ENCODE data around the gene MYADML2. TPM values are rescaled to one million over a fixed set of nuclear protein-coding genes. Genes with fewer than 3 reads are reported as not detected.

Gene MYADML2
- total RNA-seq, 2 experiments from 2014 or later: not detected

DNA sequence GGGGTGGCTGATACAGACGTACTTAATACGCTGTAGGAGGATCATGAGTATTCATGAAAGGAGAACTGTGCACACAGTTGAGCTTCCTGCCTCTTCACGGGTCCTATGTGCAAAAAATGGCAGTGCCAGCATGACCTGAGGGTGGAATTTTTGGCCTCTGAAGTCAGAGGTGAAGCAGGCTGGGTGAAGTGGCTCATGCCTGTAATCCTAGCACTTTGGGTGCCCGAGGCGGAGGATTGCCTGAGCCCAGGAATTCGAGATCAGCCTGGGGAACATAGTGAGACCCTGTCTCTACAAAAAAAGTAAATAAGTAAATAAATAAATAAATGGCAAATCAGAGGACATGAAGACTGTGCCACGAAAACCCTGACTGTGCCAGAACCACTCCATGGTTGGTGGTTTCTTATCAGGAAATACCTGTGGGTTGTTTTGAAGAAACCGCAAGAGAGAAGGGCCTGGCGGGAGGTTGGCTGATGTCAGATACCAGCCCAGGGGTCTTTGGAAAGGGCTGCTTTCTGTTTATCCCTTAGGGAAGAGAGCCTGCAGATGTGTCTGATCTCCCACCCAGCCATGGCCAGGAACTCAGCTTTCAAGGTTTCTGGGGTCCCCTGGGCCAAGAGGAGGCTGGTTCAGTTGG is 33.8 kb upstream of the MYADML2 start:
- ChIA-PET CTCF (interaction anchor here (1.2 to 2.7 kb wide), 3 partner anchors 21 to 41 kb away, joined by 4 to 9 read pairs (median 4); partner anchors contain the start of gene NOTUM), POLR2A (no interaction called here)

DNA sequence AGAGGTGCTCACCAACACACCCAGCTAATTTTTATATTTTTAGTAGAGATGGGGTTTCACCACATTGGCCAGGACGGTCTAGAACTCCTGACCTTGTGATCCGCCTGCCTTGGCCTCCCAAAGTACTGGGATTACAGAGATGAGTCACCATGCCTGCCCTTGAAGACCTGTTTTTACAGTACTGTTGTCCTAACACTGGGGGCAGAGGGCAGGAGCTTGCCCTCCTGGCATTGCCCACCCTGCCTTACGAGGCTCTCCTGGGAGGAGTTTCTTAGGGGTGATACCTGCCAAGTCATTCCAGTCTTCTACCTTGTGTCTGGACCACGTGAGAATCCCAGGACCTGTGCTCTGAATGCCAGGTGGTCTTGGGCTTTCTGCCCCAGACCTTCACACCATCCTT is 33.1 kb upstream of the MYADML2 start:
- ChIA-PET POLR2A (no interaction called here), CTCF (interaction anchor here (1.2 to 2.7 kb wide), 3 partner anchors 20 to 41 kb away, joined by 4 to 9 read pairs (median 4); partner anchors contain the start of gene NOTUM)

DNA sequence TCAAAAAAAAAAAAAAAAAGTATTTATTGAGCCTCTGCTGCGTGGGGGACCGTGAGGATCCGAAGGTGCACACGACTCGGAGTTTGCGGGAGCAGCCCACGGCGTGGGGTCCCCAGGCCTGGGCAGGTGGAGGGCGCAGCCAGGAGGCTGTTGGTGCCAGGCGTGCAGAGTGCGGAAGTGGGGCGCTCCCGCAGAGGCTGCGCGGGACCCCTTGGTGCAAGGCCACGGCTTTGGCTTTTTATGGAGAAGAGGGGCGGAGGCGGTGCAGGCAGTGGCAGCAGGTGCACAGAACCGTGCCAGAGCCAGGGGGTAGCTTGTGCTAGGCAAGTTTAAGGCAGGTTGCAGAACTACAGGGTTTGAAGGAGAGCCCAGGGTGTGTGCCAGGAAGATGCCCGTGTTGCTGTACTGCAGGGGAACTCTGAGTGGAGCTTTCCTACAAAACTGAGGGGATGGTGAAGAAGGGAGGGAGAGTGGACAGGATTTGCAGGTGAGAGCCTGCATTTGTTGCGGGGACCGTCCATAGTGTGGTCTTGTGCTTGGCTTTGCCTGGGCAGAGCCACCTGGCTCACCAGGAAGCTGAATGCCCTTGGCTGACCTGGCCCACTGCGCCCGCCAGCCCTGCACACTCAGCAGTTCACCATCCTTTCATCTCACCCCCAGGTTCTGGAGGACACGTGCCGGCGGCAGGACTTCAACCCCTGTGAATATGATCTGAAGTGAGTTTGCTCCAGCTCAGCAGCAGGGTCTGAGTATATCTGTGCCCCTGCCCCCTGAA is 31.7 kb upstream of the MYADML2 start:
- ChIA-PET POLR2A (interaction anchor here (0.5 kb wide), 1 partner anchor 91 kb away, joined by 9 read pairs; no protein-coding TSS in a partner anchor), CTCF (interaction anchor here (0.6 to 2.7 kb wide), 3 partner anchors 18 to 119 kb away, joined by 3 to 9 read pairs (median 3); partner anchors contain the start of gene NOTUM)

DNA sequence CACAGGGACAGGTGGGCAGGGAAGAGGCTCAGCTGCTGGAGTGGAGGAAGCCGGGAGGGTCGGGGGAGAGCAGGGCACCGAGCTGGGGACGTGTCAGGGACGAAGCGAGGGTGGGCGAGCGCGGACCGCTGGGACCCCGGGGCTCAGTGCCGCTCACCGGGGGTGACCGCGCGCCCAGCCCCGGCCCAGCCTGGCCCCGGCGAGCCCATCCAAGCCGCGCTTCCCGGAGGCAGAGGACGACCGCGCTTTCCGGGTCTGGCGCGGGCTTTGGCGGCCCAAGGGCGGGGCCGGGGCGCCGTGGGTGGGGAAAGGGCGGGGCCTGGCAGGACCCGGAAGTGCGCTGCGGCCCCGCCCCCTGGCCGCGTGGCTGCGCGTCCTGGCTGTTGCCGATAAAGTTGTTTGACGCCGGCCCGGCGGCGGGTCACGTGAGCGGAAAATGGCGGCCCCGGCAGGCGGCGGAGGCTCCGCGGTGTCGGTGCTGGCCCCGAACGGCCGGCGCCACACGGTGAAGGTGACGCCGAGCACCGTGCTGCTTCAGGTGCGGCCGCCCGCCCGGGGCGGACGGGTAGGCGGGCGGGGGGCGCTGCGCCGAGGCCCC is 30.3 kb upstream of the MYADML2 start, which contains the start of gene ASPSCR1:
ASPSCR1 (plus strand) TSS at position 419 of the 598 bp plus-strand sequence; CDS start at position 437, 18 bp downstream.
- CTCF ChIA-PET: interaction anchor here (1.1 to 3.3 kb wide), 2 partner anchors 17 to 44 kb away, joined by 5 to 16 read pairs; partner anchors contain the start of gene NOTUM
- POLR2A ChIA-PET: interaction anchor here (0.9 to 1.8 kb wide), 4 partner anchors 10 to 53 kb away, joined by 3 to 11 read pairs (median 4); no protein-coding TSS in a partner anchor

- ChIA-PET POLR2A (interaction anchor here (0.9 to 1.8 kb wide), 4 partner anchors 9 to 54 kb away, joined by 3 to 11 read pairs (median 4); no protein-coding TSS in a partner anchor), CTCF (interaction anchor here (1.1 to 3.3 kb wide), 2 partner anchors 17 to 45 kb away, joined by 5 to 16 read pairs; partner anchors contain the start of gene NOTUM)
Observed at GRCh38 chr17:81976332-81977210, 29.5 kb upstream of the MYADML2 start.

- CTCF ChIA-PET: no interaction called here
Observed at GRCh38 chr17:81973432-81973831, 26.4 kb upstream of the MYADML2 start.

DNA sequence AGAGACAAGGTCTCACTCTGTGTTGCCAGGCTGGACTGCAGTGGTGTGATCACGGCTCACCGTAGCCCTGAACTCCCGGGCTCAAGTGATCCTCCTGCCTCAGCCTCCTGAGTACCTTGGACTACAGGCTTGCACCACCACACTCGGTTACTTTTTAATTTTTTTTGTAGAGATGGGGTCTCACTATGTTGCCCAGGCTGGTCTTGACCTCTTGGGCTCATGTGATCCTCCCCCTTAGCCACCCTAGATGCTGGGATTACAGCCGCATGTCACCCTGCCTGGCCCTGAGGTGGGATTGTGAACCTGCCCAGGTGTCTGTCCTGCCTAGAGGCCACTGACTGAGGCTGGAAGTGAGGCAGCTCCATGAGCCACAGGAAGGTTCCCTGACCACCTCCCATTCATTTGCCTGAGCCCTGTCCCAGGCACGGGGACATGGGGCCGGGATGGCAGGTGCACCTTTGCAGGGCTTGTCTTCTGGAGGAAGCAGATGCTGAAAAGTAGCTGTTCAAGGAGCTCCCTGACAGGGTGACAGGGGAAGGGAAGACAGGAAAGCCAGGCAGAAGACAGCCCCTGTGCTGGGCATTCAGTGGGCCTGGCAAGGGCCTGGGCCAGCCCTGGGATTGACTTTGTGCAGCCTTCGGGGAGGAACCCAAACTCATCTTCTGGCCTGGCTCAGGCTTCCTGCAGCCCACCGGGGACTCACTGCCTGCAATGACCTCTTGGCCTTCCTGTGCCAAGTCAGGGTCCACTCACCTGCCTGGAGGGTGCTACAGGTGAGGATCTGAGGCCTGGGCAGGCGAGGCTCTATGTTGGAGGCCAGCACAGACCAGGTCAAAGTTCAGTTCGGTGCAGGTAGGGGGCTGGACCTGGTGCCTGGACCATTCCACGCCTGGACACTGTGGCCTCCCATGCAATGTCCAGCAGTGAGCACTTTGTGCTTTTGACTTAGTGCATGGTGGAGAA is 22.1 kb upstream of the MYADML2 start:
- CTCF ChIA-PET: interaction anchor here (0.7 to 2.3 kb wide), 2 partner anchors 9 to 232 kb away, joined by 3 to 8 read pairs; partner anchors contain the start of gene NOTUM
- POLR2A ChIA-PET: interaction anchor here (0.7 kb wide), 1 partner anchor 130 kb away, joined by 5 read pairs; no protein-coding TSS in a partner anchor

More at GRCh38 chr17:81973432-81973831, 26.4 kb upstream of the MYADML2 start:
- POLR2A ChIA-PET: no interaction called here

DNA sequence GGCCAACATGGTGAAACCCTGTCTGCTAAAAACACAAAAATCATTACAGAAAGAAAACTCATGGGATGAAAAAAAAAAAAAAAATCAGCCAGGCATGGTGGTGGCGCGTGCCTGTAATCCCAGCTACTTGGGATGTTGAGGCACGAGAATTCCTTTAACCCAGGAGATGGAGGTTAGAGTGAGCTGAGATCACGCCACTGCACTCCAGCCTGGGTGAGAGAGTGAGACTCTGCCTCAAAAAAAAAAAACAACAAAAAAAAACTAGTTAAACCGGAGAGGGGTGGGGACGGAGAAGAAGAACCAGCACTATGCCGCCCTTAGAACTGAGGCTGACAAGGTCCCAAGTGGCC is 21.3 kb upstream of the MYADML2 start:
- POLR2A ChIA-PET: interaction anchor here (0.7 to 1.5 kb wide), 3 partner anchors 8 to 131 kb away, joined by 3 to 11 read pairs (median 5); partner anchors contain the start of gene ASPSCR1
- CTCF ChIA-PET: interaction anchor here (0.6 to 2.3 kb wide), 4 partner anchors 8 to 318 kb away, joined by 3 to 8 read pairs (median 5); partner anchors contain the start of genes CENPX and NOTUM

GRCh38 chr17:81967533-81968395 is 20.7 kb upstream of the MYADML2 start:
- ChIA-PET CTCF (interaction anchor here (0.6 to 2.3 kb wide), 4 partner anchors 8 to 317 kb away, joined by 4 to 8 read pairs (median 7); partner anchors contain the start of genes CENPX and NOTUM), POLR2A (interaction anchor here (0.7 to 1.5 kb wide), 4 partner anchors 9 to 132 kb away, joined by 3 to 11 read pairs (median 4); partner anchors contain the start of genes ASPSCR1 and CENPX)

- POLR2A ChIA-PET: interaction anchor here (1.1 to 1.5 kb wide), 2 partner anchors 10 to 55 kb away, joined by 3 to 11 read pairs; partner anchors contain the start of genes ASPSCR1 and CENPX
- CTCF ChIA-PET: interaction anchor here (1.1 to 2.3 kb wide), 3 partner anchors 7 to 55 kb away, joined by 6 to 8 read pairs (median 8); partner anchors contain the start of genes CENPX and NOTUM
Observed at GRCh38 chr17:81967244-81967532, 20.2 kb upstream of the MYADML2 start.

GRCh38 chr17:81966343-81967243 is 19.6 kb upstream of the MYADML2 start:
- ChIA-PET POLR2A (interaction anchor here (1.1 to 1.5 kb wide), 2 partner anchors 10 to 56 kb away, joined by 3 to 11 read pairs; partner anchors contain the start of genes ASPSCR1 and CENPX), CTCF (interaction anchor here (1.0 to 2.3 kb wide), 3 partner anchors 7 to 55 kb away, joined by 3 to 8 read pairs (median 8); partner anchors contain the start of gene NOTUM)

GRCh38 chr17:81964081-81964849 is 17.2 kb upstream of the MYADML2 start:
- ChIA-PET POLR2A (no interaction called here), CTCF (interaction anchor here (0.7 kb wide), 1 partner anchor 74 kb away, joined by 5 read pairs; the partner anchor contains the start of gene DCXR)

DNA sequence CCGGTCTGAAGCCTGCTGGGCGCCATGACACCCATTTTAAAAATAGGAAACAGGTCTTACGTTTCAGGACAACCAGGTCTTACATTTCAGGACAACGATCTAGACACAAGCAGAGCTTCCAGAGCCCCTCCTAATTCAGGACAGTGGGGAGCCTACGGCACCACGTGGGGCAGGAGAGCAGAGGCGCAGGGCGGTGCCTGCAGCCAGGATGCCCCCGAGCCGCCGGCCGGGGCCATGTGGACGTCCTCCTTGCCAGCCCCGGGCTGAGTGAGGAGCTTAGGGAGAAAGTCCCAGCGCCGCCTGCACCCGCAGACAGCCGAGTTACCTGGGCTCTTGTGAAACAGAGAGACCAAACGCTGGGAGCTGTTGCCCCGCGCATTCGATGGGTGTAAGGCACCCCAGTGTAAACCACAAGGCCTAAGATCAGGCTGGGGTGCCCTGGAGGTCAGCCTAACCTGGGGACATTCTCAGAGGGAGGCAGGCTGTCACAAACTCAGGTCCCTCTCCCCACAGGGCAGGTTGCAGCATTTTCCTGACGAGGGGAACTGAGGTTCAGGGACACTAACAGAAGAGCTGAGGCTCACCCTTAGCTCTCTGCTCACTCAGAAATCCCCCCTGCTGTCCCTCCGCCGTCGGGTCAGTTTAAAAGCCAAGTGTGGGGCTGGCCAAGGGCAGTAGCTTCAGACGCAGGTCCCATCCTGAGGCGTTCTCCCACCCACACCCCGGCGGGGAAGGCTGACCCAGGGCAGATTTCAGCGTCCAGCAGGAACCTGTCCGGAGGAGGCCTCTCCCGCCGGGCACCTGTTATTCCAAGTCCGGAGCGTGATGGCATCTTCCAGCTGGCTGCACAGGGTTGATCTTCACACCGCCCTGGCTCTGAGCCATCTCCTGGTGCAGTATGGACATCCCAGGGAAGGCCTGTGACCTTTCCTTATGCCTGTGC is 15.7 kb upstream of the MYADML2 start:
- CTCF ChIA-PET: interaction anchor here (1.2 to 1.7 kb wide), 2 partner anchors 58 to 68 kb away, joined by 5 to 11 read pairs; no protein-coding TSS in a partner anchor
- POLR2A ChIA-PET: no interaction called here

All from activated CD8-positive, alpha-beta memory T cell treated with anti-CD3 and anti-CD28 coated beads for 36 hours (primary cell).